Body of pancreas (tissue), 4 donors: ENCODE measurements around the gene ATP13A2.

Source experiments
- CTCF ChIP-seq, 7 experiments: fragments of 450-650 bp in 4 of 7; fragments of 200-600 bp in 3 of 7; sonication (generic) in 3 of 7; IDR thresholded peaks; one replicate each; pipeline ENCODE4 v1.5.1; 2016 to 2019; ENCODE audit warnings: antibody characterized with exemption in 7 of 7
- POLR2A ChIP-seq, 3 donors: fragments of 450-650 bp; IDR thresholded peaks; one replicate each; pipeline ENCODE4 v1.6.1; 2016; ENCODE audit warnings: antibody characterized with exemption in 3 of 3, mild to moderate bottlenecking in 2 of 3

GRCh38 chr1:17002524-17002902 lies 9.2 kb downstream of the ATP13A2 start:
- TF ChIP-seq POLR2A (IDR thresholded peaks at IDR 0.05) (no peak), CTCF (IDR thresholded peaks at IDR 0.05) (no peak)
